A549 (cell line): ENCODE results near the gene KCNK3. TPM values are rescaled to one million over a fixed set of nuclear protein-coding genes. Genes with fewer than 3 reads are reported as not detected.

Experiments
- ATAC-seq, 2 experiments: fragments of 200-7000 bp in 1 of 2; fragments of >200 bp in 1 of 2; cut with Nextera tagmentation in 1 of 2; cut with Tn5 transposase in 1 of 2; 3 replicates each; pipeline versions ENCODE4 v1.8.0 to v1.9.1; 2018 to 2020; ENCODE audit warnings: mild to moderate bottlenecking in 1 of 2, moderate library complexity in 1 of 2
- CTCF ChIA-PET: fragments of 300-600 bp; sonication (Branson Sonifier 250); formaldehyde crosslinking; extraction: SDS; loops from one replicate; lab custom pipeline; 2021; ENCODE audit warnings: antibody characterized with exemption, inconsistent platforms; lab: Yijun Ruan, JAX
- POLR2A ChIA-PET: fragments of 350-600 bp; formaldehyde crosslinking; extraction: SDS; loops from one replicate; lab custom pipeline; 2021; ENCODE audit warnings: antibody characterized with exemption, inconsistent platforms; lab: Yijun Ruan, JAX
- DNase-seq, 2 experiments: peaks; one replicate each; pipeline versions ENCODE4 v3.0.0 to v3.0.0-alpha.2; 2011 to 2016; ENCODE audit warnings: low read depth in 1 of 2, low spot score in 1 of 2
- FAIRE-seq: peaks from 2 replicates; lab custom pipeline; 2011; peaks lifted over from hg19 to GRCh38; lab: Jason Lieb, UNC
- H3K27ac ChIP-seq, 2 experiments: fragments of >200 bp; sonication (Bioruptor Twin); formaldehyde crosslinking; 3 replicates each; pipeline ENCODE4 v1.5.1; 2016 to 2017
- H3K4me1 ChIP-seq: fragments of >200 bp; sonication (Bioruptor Twin); formaldehyde crosslinking; 3 replicates; pipeline ENCODE4 v1.6.1; 2016
- H3K4me2 ChIP-seq: fragments of >200 bp; sonication (Bioruptor Twin); formaldehyde crosslinking; 3 replicates; pipeline ENCODE4 v1.6.1; 2016
- H3K4me3 ChIP-seq: fragments of >200 bp; sonication (Bioruptor Twin); formaldehyde crosslinking; 3 replicates; pipeline ENCODE4 v1.5.1; 2016
- H3K9me3 ChIP-seq: fragments of >200 bp; sonication (Bioruptor Twin); formaldehyde crosslinking; 3 replicates; pipeline ENCODE4 v1.6.1; 2016
- BHLHE40 ChIP-seq: IDR thresholded peaks from 2 replicates; pipeline ENCODE4 v1.6.1; 2012; ENCODE audit warnings: low read depth, low read length, inconsistent platforms
- CEBPB ChIP-seq, 2 experiments: fragments of >200 bp in 1 of 2; sonication (Bioruptor Twin) in 1 of 2; formaldehyde crosslinking in 1 of 2; IDR thresholded peaks; 2 replicates each; pipeline ENCODE4 v1.6.1; 2012 to 2016
- CHD2 ChIP-seq: fragments of 150-350 bp; IDR thresholded peaks from 2 replicates; pipeline ENCODE4 v1.6.1; 2014; ENCODE audit warnings: low read length; ENCODE audit not compliant: partially characterized antibody
- CHD4 ChIP-seq: fragments of 200-600 bp; sonication (generic); IDR thresholded peaks from 2 replicates; pipeline ENCODE4 v1.6.1; 2016; ENCODE audit warnings: antibody characterized with exemption, mild to moderate bottlenecking, borderline replicate concordance
- HDAC2 ChIP-seq: fragments of 200-600 bp; sonication (generic); IDR thresholded peaks from 2 replicates; pipeline ENCODE4 v1.6.1; 2016
- HOXA7 ChIP-seq: fragments of 250-450 bp; sonication (Bioruptor Pico); IDR thresholded peaks from 2 replicates; pipeline ENCODE4 v1.5.0; 2020; ENCODE audit warnings: mild to moderate bottlenecking, moderate library complexity
- KDM1A ChIP-seq: fragments of 200-600 bp; sonication (generic); IDR thresholded peaks from 2 replicates; pipeline ENCODE4 v1.6.1; 2016; ENCODE audit warnings: low read depth, mild to moderate bottlenecking
- KDM5A ChIP-seq: fragments of 200-600 bp; sonication (generic); IDR thresholded peaks from 2 replicates; pipeline ENCODE4 v1.6.1; 2016; ENCODE audit warnings: antibody characterized with exemption, mild to moderate bottlenecking
- NFE2L2 ChIP-seq: fragments of 150-350 bp; conservative IDR thresholded peaks from 2 replicates; pipeline ENCODE4 v1.6.1; 2014; ENCODE audit warnings: low read length
- PHF8 ChIP-seq: fragments of 200-600 bp; sonication (generic); IDR thresholded peaks from 2 replicates; pipeline ENCODE4 v1.6.1; 2016; ENCODE audit warnings: low read depth, mild to moderate bottlenecking, antibody characterized with exemption, moderate library complexity, borderline replicate concordance
- POLR2A ChIP-seq: IDR thresholded peaks from 2 replicates; pipeline ENCODE4 v1.6.1; 2012; ENCODE audit warnings: mild to moderate bottlenecking, low read length
- RCOR1 ChIP-seq: fragments of 150-350 bp; IDR thresholded peaks from 2 replicates; pipeline ENCODE4 v1.6.1; 2014; ENCODE audit warnings: antibody characterized with exemption, low read length, low read depth
- RNF2 ChIP-seq: fragments of 200-600 bp; sonication (generic); IDR thresholded peaks from 2 replicates; pipeline ENCODE4 v1.6.1; 2016; ENCODE audit warnings: low read depth, mild to moderate bottlenecking, antibody characterized with exemption, moderate library complexity, borderline replicate concordance
- SMC3 ChIP-seq: fragments of >200 bp; sonication (Bioruptor Twin); formaldehyde crosslinking; IDR thresholded peaks from 3 replicates; pipeline ENCODE4 v1.6.1; 2018; ENCODE audit warnings: inconsistent platforms
- ZC3H11A ChIP-seq: fragments of 450-650 bp; IDR thresholded peaks from 2 replicates; pipeline ENCODE4 v1.6.1; 2014; ENCODE audit warnings: antibody characterized with exemption, mild to moderate bottlenecking
- ZFP36 ChIP-seq: fragments of 450-650 bp; IDR thresholded peaks from 2 replicates; pipeline ENCODE4 v1.6.1; 2014; ENCODE audit warnings: borderline replicate concordance; ENCODE audit not compliant: partially characterized antibody
- ZNF302 ChIP-seq: fragments of 250-450 bp; sonication (Bioruptor Pico); IDR thresholded peaks from 2 replicates; pipeline ENCODE4 v1.9.0; 2021; ENCODE audit warnings: inconsistent platforms, mild to moderate bottlenecking, moderate library complexity
- ZSCAN20 ChIP-seq: fragments of 250-450 bp; sonication (Bioruptor Pico); IDR thresholded peaks from 2 replicates; pipeline ENCODE4 v1.8.0; 2022; ENCODE audit warnings: mild to moderate bottlenecking, moderate library complexity
- WGBS: methylation state at CpG from one replicate; pipeline ENCODE4 v1.1.6; 2017; ENCODE audit errors: missing lambda C conversion rate; 5-methylcytosine and 5-hydroxymethylcytosine counted together
- polyA plus RNA-seq, 4 experiments: library from polyadenylated mRNA; depleted of rRNA in 3 of 4; stranded (reverse); fragments of >200 nt; fragmentation: RNase III in 1 of 4; extraction: RNeasy Plus Mini Kit Qiagen cat#74134 plus additional on column Dnase treatment in 1 of 4; gene quantifications; 2 replicates in 3 of 4; 3 replicates in 1 of 4; pipeline ENCODE4 v1.2.3, GENCODE V29; 2011 to 2017
- TF ChIP-seq, protein P1 (sequence below): fragments of >200 bp; sonication (Bioruptor Twin); formaldehyde crosslinking; IDR thresholded peaks from 3 replicates; pipeline ENCODE4 v1.6.1; 2016
- TF ChIP-seq, protein P2 (sequence below): fragments of 250-450 bp; sonication (Bioruptor Pico); IDR thresholded peaks from 2 replicates; pipeline ENCODE4 v1.5.0; 2020; ENCODE audit warnings: low read depth, mild to moderate bottlenecking, moderate library complexity
- TF ChIP-seq, protein P3 (sequence below): fragments of >200 bp; sonication (Bioruptor Twin); formaldehyde crosslinking; IDR thresholded peaks from 2 replicates; pipeline ENCODE4 v1.6.1; 2016
- TF ChIP-seq, protein P4 (sequence below): IDR thresholded peaks from 2 replicates; pipeline ENCODE4 v1.6.1; 2012

KCNK3 gene
- polyA plus RNA-seq, 2 of the 4 experiments (the other 2 are of a cell fraction), result 2.4 to 2.8 TPM

DNA sequence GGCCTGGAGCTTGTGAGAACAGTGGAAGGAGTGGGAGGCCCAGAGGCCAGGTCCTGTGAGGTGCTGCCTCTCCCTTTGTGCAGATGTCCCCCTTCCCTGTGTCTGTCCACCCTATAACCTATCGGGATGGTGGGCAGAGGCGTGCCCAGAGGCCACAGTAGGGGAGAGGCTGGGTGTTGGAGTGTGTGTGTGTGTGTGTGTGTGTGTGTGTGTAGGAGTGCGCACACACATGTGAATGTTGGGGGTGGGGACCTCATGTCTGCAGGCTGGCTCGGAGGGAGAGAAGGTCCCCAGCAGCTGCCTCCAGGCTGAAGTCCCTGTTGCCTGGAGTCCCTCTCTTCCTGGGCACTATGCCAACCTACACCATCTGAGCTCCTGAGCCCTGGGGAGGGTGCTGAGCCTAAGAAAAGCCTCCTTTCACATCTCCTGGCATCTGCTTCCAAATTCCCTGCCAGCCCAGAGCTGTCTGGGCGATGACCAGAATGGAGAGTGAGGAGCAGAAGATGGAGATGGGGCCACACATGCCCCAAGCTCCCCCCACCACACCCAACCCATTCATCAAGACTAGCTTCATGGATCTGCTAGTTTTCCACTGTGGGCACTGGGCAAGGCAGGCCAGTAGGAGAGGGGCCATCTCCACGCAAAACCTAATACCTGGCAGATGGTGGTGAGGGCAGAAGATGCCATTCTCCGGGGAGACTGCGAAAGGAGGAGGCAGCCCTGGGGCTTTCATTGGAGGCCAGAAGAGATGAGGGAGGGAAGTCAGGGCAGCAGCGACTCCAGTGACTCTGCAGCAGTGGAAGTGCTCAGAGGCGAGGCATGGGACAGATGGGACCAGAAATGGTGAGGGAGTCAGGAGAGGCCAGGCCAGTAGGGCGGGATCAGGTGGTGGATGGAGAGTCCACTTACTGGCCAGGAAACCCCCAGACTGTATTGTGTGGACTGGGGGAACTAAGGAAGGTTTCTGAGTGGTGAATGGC lies 20.3 kb downstream of the KCNK3 start:
- peak overlapping the region in 1 of 2 experiments; percentile 94; a peak in 4 of 6 replicates for H3K27ac ChIP-seq
- CTCF ChIA-PET, result interaction anchor here (1.2 to 4.2 kb wide), 5 partner anchors 12 to 135 kb away, joined by 4 to 23 read pairs (median 5); no protein-coding TSS in a partner anchor
- no peak for DNase-seq
- H3K4me1 ChIP-seq, result peaks cover 35% of the 10 kb centered on the region
- peak; percentile 18 to 24; a peak in 3 of 6 replicates for ATAC-seq
- no peak for FAIRE-seq
- no peaks in the 10 kb centered on the region for H3K9me3 ChIP-seq
- WGBS, result 87% methylated on average over 11 of the region's 11 CpGs
- POLR2A ChIA-PET, result interaction anchor here (1.0 kb wide), 2 partner anchors 7 to 16 kb away, joined by 3 to 5 read pairs; no protein-coding TSS in a partner anchor
- TF ChIP-seq RNF2, result no peak
- TF ChIP-seq, protein P1, sequence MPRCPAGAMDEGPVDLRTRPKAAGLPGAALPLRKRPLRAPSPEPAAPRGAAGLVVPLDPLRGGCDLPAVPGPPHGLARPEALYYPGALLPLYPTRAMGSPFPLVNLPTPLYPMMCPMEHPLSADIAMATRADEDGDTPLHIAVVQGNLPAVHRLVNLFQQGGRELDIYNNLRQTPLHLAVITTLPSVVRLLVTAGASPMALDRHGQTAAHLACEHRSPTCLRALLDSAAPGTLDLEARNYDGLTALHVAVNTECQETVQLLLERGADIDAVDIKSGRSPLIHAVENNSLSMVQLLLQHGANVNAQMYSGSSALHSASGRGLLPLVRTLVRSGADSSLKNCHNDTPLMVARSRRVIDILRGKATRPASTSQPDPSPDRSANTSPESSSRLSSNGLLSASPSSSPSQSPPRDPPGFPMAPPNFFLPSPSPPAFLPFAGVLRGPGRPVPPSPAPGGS, result no peak
- TF ChIP-seq CEBPB (IDR thresholded peaks at IDR 0.05), result no peak
- TF ChIP-seq POLR2A, result no peak
- no peak for TF ChIP-seq SMC3
- TF ChIP-seq KDM1A, result no peak
- no peak for TF ChIP-seq HDAC2
- TF ChIP-seq, protein P2, sequence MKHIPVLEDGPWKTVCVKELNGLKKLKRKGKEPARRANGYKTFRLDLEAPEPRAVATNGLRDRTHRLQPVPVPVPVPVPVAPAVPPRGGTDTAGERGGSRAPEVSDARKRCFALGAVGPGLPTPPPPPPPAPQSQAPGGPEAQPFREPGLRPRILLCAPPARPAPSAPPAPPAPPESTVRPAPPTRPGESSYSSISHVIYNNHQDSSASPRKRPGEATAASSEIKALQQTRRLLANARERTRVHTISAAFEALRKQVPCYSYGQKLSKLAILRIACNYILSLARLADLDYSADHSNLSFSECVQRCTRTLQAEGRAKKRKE (CRISPR knock-in tag), result no peak
- TF ChIP-seq, protein P3, sequence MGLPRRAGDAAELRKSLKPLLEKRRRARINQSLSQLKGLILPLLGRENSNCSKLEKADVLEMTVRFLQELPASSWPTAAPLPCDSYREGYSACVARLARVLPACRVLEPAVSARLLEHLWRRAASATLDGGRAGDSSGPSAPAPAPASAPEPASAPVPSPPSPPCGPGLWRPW, result no peak
- no peak for TF ChIP-seq CHD2
- TF ChIP-seq ZSCAN20 (CRISPR knock-in tag), result no peak
- TF ChIP-seq CHD4, result no peak
- TF ChIP-seq, protein P4, sequence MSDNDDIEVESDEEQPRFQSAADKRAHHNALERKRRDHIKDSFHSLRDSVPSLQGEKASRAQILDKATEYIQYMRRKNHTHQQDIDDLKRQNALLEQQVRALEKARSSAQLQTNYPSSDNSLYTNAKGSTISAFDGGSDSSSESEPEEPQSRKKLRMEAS, result no peak
- no peak for TF ChIP-seq ZFP36
- no peak for TF ChIP-seq ZC3H11A
- no peak for TF ChIP-seq HOXA7 (CRISPR knock-in tag)
- TF ChIP-seq, all 56 proteins: peak for 0
- H3K4me2 ChIP-seq, result peak overlapping the region; percentile 18; the same call in 1 of the 3 replicates
- H3K4me3 ChIP-seq, result no peak overlapping the region

DNA sequence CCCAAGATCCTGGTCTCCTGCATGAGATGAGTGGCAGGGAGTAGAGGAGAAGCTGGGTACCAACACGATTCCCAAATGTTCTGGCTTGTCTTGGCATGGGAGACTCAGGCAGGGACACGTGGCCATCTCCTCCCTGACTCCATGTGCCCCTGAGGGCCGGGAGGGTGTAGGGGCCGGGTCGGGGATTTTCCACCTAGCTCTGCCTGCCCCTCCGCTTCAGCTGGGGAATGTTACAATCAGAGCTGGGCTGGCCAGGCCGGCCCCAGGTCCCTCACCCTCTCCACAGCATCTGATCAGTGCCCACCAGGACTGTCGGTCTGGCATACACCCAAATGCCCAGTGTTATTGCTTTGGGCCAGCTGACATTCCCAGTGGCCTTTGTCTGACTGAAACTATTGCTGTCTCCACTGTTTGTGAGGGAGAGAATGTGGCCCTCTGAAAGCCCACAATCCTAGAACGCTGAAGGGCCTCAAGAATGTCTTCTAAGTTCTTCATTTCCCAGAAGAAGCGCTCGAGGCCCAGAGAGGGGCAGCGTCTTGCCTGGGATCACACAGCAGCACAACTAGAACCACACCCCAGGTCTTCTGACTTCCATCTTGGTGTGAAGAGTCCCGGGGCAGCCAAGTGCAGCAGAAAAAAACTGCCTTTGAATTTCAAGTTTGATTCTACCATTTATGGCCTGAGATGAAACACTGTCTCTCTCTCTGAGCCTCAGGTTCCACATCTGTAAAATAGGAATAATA lies 23.2 kb downstream of the KCNK3 start:
- no peaks in the 10 kb centered on the region for H3K9me3 ChIP-seq
- peak overlapping the region; percentile 33 to 94; a peak in 5 of 6 replicates for H3K27ac ChIP-seq
- no peak overlapping the region for H3K4me2 ChIP-seq
- H3K4me3 ChIP-seq, result no peak overlapping the region
- TF ChIP-seq BHLHE40, result no peak
- no peak for TF ChIP-seq RNF2
- no peak for TF ChIP-seq PHF8
- no peak for TF ChIP-seq KDM5A
- peak; percentile 49 for TF ChIP-seq ZFP36
- TF ChIP-seq SMC3, result no peak
- TF ChIP-seq RCOR1, result no peak
- no peak for TF ChIP-seq ZNF302
- TF ChIP-seq KDM1A, result peak; percentile 37; the same call in 1 of the 2 replicates
- no peak for TF ChIP-seq NFE2L2
- 77% methylated on average over 11 of the region's 13 CpGs for WGBS
- ATAC-seq, result no peak
- peaks cover 56% of the 10 kb centered on the region for H3K4me1 ChIP-seq
- POLR2A ChIA-PET, result interaction anchor here (1.4 kb wide), 1 partner anchor 8 kb away, joined by 3 read pairs; no protein-coding TSS in a partner anchor
- CTCF ChIA-PET, result interaction anchor here (0.9 to 2.2 kb wide), 6 partner anchors 10 to 285 kb away, joined by 3 to 5 read pairs (median 3); no protein-coding TSS in a partner anchor
- no peak for FAIRE-seq
- DNase-seq, result no peak
